ENCODE measurements around the gene HSF5. TPM values are rescaled to one million over a fixed set of nuclear protein-coding genes. Genes with fewer than 3 reads are reported as not detected.

Gene HSF5
- total RNA-seq, 1 experiment from 2014 or later = not detected

- Mint-ChIP-seq H3K27ac (ENCODE audit: low read depth, unreplicated experiment) (peak overlapping the region; percentile 95), H3K4me3 (ENCODE audit: unreplicated experiment) (peak overlapping the region; percentile 84), H3K27me3 (ENCODE audit: insufficient read depth, unreplicated experiment) (peaks cover 7% of the 10 kb centered on the region), H3K36me3 (ENCODE audit: insufficient read depth, unreplicated experiment) (peaks cover 5% of the 10 kb centered on the region), H3K4me1 (ENCODE audit: insufficient read depth, unreplicated experiment) (peaks cover 44% of the 10 kb centered on the region), H3K9me3 (ENCODE audit: unreplicated experiment) (no peaks in the 10 kb centered on the region)
- POLR2A ChIA-PET = interaction anchor here (0.6 to 6.1 kb wide), 29 partner anchors 11 to 1436 kb away, joined by 3 to 436 read pairs (median 4); partner anchors contain the start of genes MKS1, MTMR4, RAD51C and SUPT4H1
- CTCF ChIA-PET = interaction anchor here (0.6 to 2.9 kb wide), 7 partner anchors 10 to 152 kb away, joined by 3 to 54 read pairs (median 8); partner anchors contain the start of gene SUPT4H1
- peak; percentile 57 for DNase-seq (ENCODE audit: unreplicated experiment)
- intact Hi-C loops (cut with micrococcal nuclease) = loop anchor here (2.0 kb wide), 1 partner anchor 13 kb away; no protein-coding TSS in a partner anchor
- no TSS peak for BruUV-seq (replicated peaks)
- TF ChIP-seq CTCF (IDR thresholded peaks at IDR 0.05; ENCODE audit: unreplicated experiment) = no peak
Measured at GRCh38 chr17:58415371-58416055, 72.7 kb downstream of the HSF5 start.

GRCh38 chr17:58414596-58414997 lies 73.6 kb downstream of the HSF5 start:
- H3K36me3 Mint-ChIP-seq (ENCODE audit: insufficient read depth, unreplicated experiment) = peaks cover 5% of the 10 kb centered on the region
- peak; percentile 60 for DNase-seq (ENCODE audit: unreplicated experiment)
- no peaks in the 10 kb centered on the region for H3K9me3 Mint-ChIP-seq (ENCODE audit: unreplicated experiment)
- CTCF ChIA-PET = interaction anchor here (0.6 to 2.9 kb wide), 6 partner anchors 10 to 983 kb away, joined by 4 to 9 read pairs (median 6); partner anchors contain the start of gene SUPT4H1
- BruUV-seq (replicated peaks) = TSS peak; percentile 8
- H3K27ac Mint-ChIP-seq (ENCODE audit: low read depth, unreplicated experiment) = peak overlapping the region; percentile 95
- H3K4me1 Mint-ChIP-seq (ENCODE audit: insufficient read depth, unreplicated experiment) = peaks cover 44% of the 10 kb centered on the region
- H3K4me3 Mint-ChIP-seq (ENCODE audit: unreplicated experiment) = peak overlapping the region; percentile 84
- intact Hi-C loops (cut with micrococcal nuclease) = no loop called here
- no peaks in the 10 kb centered on the region for H3K27me3 Mint-ChIP-seq (ENCODE audit: insufficient read depth, unreplicated experiment)
- TF ChIP-seq CTCF (IDR thresholded peaks at IDR 0.05; ENCODE audit: unreplicated experiment) = no peak
- POLR2A ChIA-PET = interaction anchor here (0.7 to 6.1 kb wide), 20 partner anchors 10 to 1435 kb away, joined by 3 to 436 read pairs (median 6); partner anchors contain the start of genes MKS1, MTMR4, RAD51C and SRSF1

GRCh38 chr17:58413684-58414083 lies 74.5 kb downstream of the HSF5 start:
- intact Hi-C loops (cut with micrococcal nuclease) = no loop called here
- peaks cover 5% of the 10 kb centered on the region for H3K36me3 Mint-ChIP-seq (ENCODE audit: insufficient read depth, unreplicated experiment)
- no peaks in the 10 kb centered on the region for H3K9me3 Mint-ChIP-seq (ENCODE audit: unreplicated experiment)
- H3K27ac Mint-ChIP-seq (ENCODE audit: low read depth, unreplicated experiment) = peak overlapping the region; percentile 95
- DNase-seq (ENCODE audit: unreplicated experiment) = peak; percentile 33
- CTCF ChIA-PET = interaction anchor here (0.8 to 2.9 kb wide), 2 partner anchors 63 to 96 kb away, joined by 3 to 9 read pairs; no protein-coding TSS in a partner anchor
- no peaks in the 10 kb centered on the region for H3K27me3 Mint-ChIP-seq (ENCODE audit: insufficient read depth, unreplicated experiment)
- H3K4me3 Mint-ChIP-seq (ENCODE audit: unreplicated experiment) = peak overlapping the region; percentile 84
- BruUV-seq (replicated peaks) = no TSS peak
- TF ChIP-seq CTCF (IDR thresholded peaks at IDR 0.05; ENCODE audit: unreplicated experiment) = no peak
- POLR2A ChIA-PET = interaction anchor here (0.6 to 6.1 kb wide), 13 partner anchors 9 to 407 kb away, joined by 3 to 436 read pairs (median 6); partner anchors contain the start of genes MTMR4, RAD51C, SRSF1 and SUPT4H1
- peaks cover 50% of the 10 kb centered on the region for H3K4me1 Mint-ChIP-seq (ENCODE audit: insufficient read depth, unreplicated experiment)

GRCh38 chr17:58412961-58413586 lies 75.1 kb downstream of the HSF5 start:
- Mint-ChIP-seq H3K4me3 (ENCODE audit: unreplicated experiment) (peak overlapping the region; percentile 84), H3K27ac (ENCODE audit: low read depth, unreplicated experiment) (peak overlapping the region; percentile 95), H3K27me3 (ENCODE audit: insufficient read depth, unreplicated experiment) (no peaks in the 10 kb centered on the region), H3K4me1 (ENCODE audit: insufficient read depth, unreplicated experiment) (peaks cover 50% of the 10 kb centered on the region), H3K36me3 (ENCODE audit: insufficient read depth, unreplicated experiment) (peaks cover 5% of the 10 kb centered on the region), H3K9me3 (ENCODE audit: unreplicated experiment) (no peaks in the 10 kb centered on the region)
- intact Hi-C loops (cut with micrococcal nuclease) = no loop called here
- BruUV-seq (replicated peaks) = no TSS peak
- TF ChIP-seq CTCF (IDR thresholded peaks at IDR 0.05; ENCODE audit: unreplicated experiment) = no peak
- CTCF ChIA-PET = interaction anchor here (2.9 kb wide), 1 partner anchor 96 kb away, joined by 9 read pairs; no protein-coding TSS in a partner anchor
- DNase-seq (ENCODE audit: unreplicated experiment) = peak; percentile 42
- POLR2A ChIA-PET = interaction anchor here (0.6 to 6.1 kb wide), 9 partner anchors 9 to 407 kb away, joined by 3 to 436 read pairs (median 6); partner anchors contain the start of genes SRSF1 and SUPT4H1

All from MCF 10A (cell line).